ENCODE measurements around the gene EPHA4. TPM values are rescaled to one million over a fixed set of nuclear protein-coding genes. Genes with fewer than 3 reads are reported as not detected.

Gene EPHA4
- total RNA-seq, 1 donor from 2014 or later = 2.2 TPM

DNA sequence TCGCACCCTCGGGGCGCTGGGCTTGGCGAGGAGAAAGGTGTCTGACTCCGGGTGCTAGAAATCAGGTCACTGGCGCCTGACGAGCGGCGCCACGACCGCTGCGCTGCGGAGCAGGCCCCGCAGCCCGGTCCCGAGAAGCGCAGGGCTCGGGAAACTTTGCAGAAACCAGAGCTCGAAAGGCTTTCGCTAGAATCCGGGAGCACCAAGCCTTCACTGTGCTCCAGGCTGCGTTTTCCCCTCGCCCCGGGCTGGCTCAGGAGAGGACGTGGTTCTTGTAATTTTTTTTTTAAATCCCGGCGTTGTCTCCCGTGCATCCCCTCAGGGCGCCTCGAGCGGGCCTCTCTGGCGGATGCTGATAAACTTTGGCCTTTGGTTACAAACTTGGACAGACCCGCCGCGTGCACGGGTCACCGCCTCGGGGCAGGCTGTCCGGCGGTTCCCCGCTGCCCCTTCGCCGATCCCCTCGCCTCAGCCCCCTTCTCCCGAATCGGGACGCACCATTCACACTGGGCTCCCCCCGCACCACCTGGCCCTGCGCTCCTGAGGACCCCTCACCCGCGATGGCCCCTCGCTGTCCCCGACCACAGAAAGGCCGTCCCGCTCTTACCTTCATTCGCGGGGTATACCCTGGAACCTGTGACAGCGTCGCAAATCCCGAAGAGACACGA lies 419 bp downstream of the EPHA4 start:
- peak in 1 of 2 donors; percentile 31 for DNase-seq (ENCODE audit: low read depth in 2 of 2)

DNA sequence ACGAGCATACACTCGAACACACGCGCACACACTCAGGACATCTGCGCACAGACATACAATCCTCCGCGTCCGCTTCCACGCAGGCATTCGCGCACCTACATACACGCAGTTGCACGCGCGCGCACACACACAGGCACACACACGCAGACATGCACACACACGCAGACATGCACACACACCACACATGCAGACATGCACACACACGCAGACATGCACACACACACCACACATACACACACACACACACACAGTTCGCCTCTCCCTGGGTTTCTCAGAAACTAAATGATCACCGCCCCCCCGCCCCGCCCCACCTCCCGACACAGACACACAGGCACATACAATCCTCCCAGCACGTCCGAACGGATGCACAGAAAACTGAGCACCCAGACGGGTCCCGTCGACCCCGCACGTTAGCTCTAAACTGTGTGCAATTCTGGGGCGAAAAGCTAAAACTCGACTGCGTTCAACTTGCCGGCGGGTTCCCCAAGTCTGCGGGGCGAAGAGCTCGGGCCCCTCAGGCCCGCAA lies 1.0 kb downstream of the EPHA4 start:
- no peak for DNase-seq (ENCODE audit: low read depth in 2 of 2)

DNA sequence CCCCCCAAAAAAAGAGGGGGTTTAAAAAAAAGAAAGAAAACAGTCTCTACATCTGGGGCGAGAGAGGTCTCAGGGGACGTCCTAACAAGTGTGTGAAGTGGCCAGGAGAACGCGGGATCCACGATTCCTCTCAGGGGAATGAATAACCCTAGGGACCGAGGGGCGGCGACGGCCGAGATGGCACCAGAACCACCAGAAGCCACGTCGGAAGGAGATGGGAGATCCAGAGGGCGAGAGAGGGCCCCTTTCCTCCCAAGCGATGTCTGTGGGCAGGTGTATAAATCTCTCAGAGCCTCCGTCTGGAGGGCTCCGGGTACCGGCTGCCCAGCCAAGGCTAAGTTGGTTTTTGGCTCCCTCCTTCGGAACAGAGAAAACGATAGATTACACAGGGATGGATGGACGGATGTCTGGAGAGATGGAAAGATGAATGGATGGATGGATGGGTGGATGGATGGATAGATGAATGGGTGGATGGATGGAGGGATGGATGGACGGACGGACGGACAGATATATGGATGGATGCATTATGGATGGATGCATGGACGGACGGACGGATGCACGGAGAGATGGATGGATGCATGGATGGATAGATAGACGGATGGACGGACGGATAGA lies 1.7 kb downstream of the EPHA4 start:
- peak in 1 of 2 donors; percentile 28 for DNase-seq (ENCODE audit: low read depth in 2 of 2)

DNA sequence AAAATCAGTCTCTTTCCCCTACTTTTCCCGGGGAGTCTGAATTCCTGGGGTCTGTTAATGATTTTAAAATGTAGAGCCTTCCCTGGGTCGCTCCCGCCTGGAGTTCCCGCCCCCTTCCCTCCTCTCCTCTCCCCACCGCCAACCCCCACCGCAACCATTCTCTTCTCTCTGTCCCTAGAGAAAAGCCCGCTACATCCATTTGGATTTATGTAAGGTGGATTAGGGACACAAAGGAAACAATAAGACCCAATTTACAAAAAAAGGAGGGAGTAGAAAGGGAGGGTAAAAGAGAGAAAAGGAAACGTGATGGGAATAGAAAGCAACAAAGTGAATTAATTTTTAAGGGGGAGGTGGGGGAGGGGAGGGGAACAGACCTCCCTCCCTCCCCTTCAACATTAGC lies 2.2 kb downstream of the EPHA4 start:
- no peak for DNase-seq (ENCODE audit: low read depth in 2 of 2)

DNA sequence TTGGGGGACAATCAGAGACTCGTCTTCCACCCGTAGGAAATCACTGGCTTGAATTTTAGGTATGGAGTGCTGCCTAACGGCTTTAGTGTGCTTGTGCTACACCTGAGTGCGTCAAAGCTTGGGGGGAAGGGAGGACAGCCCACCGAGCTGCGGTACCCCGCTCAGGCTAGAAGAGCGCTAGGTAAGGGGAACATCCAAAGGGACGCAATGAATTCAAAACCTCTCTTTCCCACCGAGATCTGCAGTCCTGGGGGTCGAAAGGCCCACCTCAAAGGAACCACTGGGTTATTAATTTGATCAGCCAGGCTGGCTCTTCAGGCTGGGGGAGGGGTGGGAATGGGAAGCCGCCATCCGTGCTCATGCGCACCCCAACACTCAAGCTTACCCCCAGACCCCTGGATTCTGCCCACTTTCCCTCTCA lies 2.7 kb downstream of the EPHA4 start:
- DNase-seq (ENCODE audit: low read depth in 2 of 2) = no peak

DNA sequence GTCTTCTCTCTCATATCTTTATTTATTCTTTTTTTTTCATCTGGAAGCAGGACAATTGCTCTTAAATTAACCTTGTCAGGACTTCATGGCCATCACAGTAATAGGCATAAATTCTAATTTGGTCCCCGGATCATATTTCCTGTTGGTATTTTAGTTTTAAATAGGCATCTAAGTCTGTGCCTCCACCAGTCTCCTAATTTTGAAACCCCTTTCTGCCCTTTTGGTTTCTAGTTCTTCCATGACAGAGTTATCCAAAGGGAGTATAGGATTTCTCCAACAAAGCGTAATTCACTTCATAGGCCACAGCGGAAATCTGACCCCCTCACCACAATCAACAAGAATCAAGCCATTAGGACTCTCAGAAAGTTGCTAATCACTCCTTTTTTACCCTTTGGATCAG lies 3.8 kb downstream of the EPHA4 start:
- no peak for DNase-seq (ENCODE audit: low read depth in 2 of 2)

DNA sequence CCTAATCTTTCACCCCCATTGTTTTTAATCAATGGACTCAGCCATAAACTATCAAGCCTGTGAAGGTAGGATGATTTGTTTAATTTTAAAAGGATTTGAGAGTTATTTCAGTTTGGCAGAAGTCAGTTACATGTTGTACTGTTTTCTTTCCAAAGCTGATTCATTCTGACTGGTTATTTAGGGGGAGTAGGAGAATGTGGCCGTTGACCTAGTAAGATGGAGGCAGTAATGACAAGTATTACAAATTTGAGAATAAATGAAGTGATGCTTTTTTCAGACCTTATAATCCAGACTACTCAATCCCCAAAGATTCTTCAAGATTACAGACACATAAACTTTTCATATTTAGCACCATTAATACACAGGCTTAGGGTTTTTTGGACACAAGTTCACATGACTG lies 4.3 kb downstream of the EPHA4 start:
- DNase-seq (ENCODE audit: low read depth in 2 of 2) = no peak

DNA sequence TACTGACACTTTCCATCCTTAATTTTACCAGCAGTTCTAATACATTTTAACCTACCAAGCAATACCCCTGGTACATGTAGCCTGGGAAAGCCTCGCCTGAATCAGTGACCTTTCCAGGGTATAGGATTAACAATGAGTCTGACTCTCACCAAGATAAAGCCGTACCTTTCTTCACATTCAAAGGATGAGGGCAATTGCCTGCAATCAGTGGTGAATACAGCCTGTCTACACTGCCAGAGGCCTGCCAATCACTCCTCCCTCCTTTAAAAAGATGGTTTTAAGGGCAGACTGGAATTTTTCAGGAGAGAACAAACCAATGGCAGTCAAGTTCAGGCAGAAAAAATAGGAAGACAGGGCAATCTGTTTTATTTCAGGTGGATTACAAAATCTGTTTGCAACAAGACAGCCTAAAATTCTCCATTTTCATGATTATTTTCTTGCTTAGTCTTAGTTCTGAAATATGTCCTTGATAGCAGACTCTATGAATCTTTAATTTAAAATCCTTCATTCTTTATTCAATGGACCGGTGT lies 4.8 kb downstream of the EPHA4 start:
- no peak for DNase-seq (ENCODE audit: low read depth in 2 of 2)

DNA sequence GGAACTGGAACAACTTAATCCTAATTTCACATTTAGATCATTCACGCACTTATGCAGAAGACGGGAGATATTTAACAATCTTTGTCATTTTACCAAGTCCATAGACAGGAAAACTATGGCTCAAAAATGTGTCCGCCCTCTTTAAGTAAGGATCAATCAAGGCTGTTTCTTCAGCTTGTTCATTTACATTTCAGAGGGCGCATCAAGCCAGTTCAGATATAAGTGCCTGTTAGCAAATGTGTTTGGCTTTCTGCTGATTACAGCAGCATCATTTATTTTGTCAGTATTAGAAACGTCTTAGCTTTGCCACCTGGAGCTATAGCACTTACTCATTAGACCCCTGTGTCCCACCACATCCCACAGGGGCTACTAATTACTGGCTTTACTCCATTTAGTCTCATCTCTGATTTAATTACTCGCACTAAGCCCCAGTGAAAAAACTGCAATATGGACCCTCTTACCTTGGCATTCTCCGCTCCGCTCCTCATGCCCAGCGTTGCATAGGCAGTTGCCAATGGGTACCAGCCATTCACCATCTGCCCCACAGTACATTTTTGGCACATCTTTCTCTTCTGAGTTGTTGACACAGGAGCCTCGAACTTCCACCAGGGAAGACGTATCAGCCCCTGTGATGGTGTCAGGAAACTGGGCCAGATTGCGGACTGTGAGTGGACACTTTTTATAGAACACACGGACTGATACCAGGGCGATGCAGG lies 8.7 kb downstream of the EPHA4 start:
- no peak for DNase-seq (ENCODE audit: low read depth in 2 of 2)

DNA sequence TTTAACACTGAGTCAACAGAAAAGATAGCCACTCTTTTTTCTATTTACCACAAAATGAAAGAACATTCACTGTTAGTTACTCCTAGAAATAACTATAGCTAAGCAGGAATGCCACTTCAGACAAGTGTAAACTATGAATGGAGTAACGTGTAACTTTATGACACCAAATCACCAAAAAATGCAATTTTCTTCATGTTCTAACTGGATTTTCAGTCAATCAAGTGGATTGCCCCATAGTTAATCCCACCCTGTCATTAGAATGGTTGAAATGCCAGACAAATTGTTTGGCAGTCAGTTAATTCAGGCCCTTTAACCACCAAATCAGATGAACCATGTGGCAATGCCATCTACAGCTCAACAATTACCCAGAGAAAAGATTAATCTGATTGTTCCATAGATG lies 9.9 kb downstream of the EPHA4 start:
- no peak for DNase-seq (ENCODE audit: low read depth in 2 of 2)

DNA sequence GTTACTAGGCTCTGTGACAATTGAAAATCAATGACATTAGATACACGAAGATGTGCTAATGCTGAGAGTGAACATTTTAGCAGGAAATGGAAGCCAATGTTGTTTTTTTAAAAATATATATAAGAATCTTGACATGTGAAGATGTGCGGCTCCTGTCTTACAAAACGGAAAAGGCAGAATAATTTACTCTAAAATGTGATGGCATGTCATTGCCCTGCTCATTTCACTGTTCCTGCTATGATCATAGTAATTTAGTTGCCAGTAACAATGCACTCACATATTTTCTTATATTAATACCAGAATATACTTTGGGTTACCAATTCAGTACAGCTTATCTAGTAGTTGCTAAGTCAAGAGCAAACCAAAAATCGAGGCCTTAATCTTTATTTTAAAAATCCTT lies 10.3 kb downstream of the EPHA4 start:
- DNase-seq (ENCODE audit: low read depth in 2 of 2) = no peak

DNA sequence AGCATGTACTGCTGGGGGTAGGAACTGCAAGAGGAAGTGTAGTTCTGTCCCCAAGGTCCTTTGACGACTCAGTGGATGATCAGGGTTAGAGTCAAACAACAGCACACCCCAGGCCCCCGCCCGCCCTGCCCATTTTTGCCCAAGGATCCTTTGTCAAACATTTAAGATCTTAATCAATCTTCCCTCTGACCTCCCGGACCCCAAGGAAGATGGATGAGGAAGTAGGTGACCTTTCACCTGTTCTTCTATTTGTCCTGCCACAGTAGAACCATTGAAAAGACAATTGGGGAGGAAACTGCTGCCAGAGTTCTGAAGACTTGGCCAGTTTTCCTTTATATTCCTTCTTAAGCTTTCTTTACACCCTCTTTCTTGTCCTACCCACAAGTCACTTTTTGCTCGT lies 12.1 kb downstream of the EPHA4 start:
- no peak for DNase-seq (ENCODE audit: low read depth in 2 of 2)

DNA sequence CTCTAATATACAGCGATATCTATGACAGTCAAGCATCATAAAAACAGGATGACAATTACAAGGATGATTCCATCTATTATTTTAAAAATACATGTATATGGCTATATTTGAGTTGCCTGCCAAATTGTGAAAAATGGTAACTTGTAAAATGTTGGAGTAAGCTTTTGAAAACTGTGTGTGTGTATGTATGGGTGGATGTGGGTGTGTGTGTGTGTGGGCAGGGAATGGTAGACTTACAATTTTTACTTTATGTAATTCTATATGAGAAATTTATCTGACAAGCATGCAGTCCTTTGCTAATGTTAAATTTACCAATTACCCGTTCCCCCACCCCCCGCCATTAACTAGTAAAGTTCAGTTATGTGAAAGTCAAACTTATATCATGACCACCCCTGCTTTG lies 14.0 kb downstream of the EPHA4 start:
- no peak for DNase-seq (ENCODE audit: low read depth in 2 of 2)

DNA sequence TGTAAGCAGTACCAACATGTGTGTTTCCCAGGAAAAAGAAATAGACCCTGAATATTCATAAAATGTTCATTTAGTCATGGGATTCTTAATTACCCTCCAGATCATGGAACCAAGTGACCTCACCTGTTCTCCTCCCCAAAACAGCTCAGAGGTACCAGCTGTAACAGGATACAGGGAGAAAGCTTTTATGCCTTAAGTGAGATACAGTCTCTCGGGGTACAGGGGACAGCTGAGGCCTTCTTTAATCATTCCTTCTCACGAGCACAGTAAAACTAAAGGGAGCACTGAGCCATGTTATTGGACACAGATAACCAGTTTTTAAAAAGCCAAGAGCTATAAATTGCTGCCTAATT lies 16.6 kb downstream of the EPHA4 start:
- no peak for DNase-seq (ENCODE audit: low read depth in 2 of 2)

DNA sequence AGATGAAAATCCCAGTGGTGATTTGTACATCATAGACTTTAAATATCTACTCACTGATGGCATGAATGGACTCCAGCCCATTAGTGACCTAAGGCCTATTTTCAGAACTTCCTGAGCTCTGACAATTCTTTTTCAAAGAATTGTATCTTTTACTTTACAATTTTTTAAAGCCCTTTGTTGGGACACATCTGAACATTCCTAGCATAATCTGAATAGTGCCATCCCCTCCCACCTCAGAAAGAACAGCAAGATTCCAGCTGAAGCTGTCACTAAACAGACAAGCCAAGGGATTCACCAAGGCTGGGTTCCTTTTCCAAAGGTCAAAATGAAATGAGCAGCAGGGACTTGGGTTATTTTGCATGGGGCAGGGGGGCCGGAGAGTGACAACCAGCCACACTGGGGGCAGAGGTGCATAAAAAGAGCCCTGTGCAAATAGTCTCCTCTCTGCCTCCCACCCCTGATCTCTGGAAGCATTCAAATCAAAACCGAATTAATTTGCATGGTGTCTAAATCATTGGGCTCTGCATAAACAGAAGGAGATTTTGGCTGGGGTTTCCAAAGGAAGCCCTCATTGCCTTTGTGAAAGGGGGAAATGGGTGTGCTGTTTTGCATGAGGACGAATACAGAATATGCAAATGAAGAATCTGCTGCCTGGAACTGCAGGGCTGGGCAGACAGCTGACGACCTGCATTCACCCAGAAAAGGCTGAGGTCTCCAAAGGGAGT lies 17.2 kb downstream of the EPHA4 start:
- no peak for DNase-seq (ENCODE audit: low read depth in 2 of 2)

DNA sequence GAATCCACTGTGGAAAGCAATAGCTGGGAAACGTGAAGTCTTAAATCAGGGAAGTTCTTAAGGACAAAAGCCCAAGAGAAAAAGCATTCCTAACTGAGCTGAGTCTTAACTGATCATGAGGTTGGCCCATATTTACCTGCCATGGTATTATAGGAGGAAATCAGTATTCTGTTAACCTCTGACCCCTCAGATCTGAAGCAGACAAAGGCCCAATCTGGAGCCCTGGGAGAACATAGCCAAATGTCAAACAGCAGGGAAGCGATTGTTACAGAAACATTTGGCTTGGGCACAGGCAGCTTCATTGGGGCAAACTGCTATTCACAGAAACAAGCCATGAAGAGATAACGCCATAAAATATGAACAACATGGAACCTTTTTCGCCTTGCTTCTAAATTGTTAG lies 18.8 kb downstream of the EPHA4 start:
- no peak for DNase-seq (ENCODE audit: low read depth in 2 of 2)

DNA sequence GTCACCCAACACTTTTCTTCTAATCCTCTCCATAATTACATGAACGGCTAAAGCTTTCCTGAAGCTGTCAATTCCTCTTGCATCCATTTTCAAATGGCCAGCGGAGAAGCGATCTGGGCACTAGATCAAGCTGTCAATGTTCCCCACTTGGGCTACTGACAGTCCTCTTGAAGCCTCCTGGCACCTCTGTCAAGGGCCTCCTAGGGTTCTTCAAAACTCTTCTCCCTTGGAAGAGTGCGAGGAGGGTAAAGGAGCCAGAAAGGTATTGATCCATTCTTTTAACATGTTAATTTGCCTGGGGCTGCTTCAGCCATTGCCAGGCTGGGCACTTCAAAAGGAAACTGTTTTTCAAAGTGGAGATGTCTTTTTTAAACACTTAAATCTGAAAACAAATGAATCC lies 19.8 kb downstream of the EPHA4 start:
- DNase-seq (ENCODE audit: low read depth in 2 of 2) = no peak

DNA sequence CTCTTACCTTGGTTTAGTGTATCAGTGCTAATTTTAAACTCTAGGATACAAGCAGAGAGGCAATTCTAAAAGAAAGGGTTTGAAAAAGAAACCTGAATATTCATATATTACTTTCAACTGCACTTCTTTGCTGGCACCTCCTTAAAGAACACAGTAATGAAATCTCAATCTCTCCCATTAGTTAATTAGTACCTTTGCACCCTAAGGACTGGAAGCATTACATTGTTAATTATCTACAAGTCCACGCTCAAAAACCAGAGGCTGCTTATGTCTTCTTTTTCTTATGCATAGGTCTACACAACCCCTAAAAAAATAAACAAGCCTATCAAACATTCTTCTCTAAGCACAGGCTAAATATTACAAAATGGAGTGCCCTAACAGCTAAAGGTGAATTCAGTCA lies 20.2 kb downstream of the EPHA4 start:
- DNase-seq (ENCODE audit: low read depth in 2 of 2) = no peak

DNA sequence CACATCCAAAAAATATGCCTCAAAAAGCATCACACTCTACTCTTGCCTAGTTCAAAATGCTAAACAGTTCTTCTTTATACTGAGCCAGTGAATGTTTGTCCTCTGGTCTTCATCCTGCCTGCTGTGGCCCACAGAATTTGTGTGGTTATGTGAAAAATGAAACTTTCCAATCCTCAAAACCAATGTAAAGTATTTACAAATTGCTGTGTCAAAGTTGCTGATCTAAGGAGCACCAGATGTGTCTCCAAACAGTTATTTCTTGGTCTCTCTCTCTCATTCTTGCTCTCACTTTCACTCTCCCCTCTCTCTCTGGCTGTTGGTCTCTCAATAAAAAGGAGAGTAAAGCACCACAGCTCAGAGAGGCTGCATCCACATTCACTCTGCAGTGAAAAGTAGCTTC lies 23.0 kb downstream of the EPHA4 start:
- no peak for DNase-seq (ENCODE audit: low read depth in 2 of 2)

DNA sequence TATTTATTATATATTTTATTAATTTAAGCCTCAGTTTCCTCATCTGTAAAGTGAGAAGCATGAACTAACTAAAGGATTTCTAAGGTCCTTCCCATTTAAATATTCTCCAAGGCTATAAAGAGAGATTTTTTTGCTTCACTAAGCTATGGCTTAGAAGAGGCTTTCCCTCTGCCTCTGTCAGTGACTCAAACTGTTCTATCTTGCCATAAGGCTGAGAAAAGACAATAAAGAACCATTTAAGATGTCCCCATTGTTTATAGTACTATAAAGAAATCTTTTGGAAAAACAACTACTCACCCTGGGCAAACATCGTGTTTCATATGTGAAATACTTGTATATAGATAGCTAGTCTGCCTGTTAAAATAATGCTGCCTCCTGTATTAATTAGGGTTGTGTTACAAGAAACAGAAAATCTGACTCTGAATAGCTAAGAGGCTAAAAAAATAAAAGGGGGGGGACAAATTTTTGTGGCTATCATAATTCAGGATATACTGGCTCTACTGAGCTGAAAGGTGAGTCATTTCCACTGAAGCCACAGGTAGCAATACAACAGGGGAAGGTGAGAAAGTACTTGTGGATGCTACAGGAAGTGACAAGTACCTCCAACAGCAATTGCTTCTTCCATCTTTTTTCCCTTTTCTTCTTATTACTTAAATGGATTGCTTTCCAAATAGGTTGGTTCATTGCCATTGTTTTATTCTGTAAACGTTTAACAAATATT lies 25.4 kb downstream of the EPHA4 start:
- DNase-seq (ENCODE audit: low read depth in 2 of 2) = no peak

DNA sequence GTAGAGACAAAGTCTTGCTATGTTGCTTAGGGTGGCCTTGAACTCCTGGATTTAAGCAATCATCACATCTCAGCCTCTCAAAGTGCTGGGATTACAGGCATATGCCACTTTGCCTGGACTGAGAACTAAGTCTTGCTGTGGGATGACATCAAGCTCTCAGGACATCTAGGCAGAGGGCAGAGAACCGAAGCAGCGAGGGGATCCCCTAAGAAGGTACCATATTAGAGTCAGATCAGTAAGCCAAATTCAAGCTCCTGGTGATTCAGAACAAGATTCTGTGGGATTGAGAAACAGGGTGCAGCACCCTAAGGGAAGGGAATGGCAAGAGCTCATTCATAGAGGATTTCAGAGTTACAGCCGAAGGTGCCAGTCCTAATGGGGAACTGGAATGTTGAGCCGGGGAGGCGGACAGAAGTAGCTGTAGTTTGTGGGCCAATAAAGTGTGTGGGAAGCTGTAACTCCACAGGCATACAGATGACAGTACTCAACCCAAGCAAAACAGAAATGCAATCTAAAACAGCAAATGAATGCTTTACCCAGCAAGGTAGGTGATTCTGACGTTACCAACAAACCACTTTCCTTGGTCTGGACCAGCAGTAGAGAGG lies 30.9 kb downstream of the EPHA4 start:
- DNase-seq (ENCODE audit: low read depth in 2 of 2) = no peak
